Islet of Langerhans (tissue), 1 donor: ENCODE measurements around the gene SSMEM1.
"Not testable (repeated sequence)": the region's sequence is repeated elsewhere in the genome, so short reads cannot be mapped to it uniquely, and the experiment has no call there.

Source experiments
- FAIRE-seq: peaks from one replicate; lab custom pipeline; 2011; peaks lifted over from hg19 to GRCh38; lab: Jason Lieb, UNC

Gene SSMEM1

DNA sequence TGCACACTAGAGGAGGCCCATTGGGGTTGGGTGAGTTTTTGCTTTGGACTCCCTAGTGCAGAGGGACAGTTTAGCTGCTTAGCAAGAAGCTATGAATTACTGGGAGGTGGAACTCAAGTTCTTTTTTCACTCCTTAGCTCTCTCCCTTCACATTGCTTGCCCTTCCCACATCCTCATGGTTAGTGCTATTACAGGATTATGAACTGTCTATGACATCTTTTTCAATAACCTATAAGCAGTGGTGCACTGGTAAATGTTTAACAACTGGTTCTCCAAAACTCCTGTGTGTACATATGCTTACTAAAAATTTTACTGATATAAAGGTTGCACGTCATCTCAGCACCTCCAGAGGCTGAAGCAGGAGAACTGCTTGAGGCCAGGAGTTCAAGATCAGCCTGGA lies 6.2 kb downstream of the SSMEM1 start:
- FAIRE-seq = no peak

DNA sequence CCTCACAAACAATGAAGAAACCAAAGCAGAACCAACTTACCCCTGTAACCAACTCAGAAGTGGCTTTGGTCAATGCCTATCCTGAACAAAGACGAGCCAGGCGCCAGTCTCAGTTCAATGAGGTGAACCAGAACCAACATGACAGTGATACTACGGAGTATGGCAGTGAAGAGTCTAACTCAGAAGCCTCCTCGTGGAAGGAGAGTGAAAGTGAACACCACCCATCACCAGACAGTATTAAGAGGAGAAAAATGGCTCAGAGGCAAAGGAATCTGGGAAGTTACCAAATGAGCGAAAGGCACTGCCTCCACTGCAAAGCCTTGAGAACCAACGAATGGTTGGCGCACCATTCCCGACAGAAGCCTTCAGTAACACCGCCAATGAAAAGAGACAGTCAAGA lies 8.4 kb downstream of the SSMEM1 start:
- no peak for FAIRE-seq

DNA sequence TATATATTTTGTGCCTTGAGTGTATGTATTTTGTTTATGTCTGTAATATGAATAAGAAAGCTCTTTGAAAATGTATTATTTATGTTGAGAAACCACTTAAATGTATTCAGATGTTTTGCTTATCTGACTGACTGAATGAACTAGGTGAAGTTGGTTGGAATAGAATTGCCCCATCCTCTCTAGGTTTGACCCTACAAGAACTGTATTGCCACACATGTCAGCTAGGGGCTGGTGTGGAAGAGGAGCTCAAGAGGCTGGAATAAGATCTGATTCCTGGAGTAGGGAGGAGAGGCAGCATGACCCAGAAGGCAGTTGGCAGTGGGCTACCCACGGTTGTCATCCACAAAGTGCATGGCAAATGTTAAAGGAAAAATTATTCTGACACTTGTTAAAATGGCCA lies 9.1 kb downstream of the SSMEM1 start:
- no peak for FAIRE-seq

DNA sequence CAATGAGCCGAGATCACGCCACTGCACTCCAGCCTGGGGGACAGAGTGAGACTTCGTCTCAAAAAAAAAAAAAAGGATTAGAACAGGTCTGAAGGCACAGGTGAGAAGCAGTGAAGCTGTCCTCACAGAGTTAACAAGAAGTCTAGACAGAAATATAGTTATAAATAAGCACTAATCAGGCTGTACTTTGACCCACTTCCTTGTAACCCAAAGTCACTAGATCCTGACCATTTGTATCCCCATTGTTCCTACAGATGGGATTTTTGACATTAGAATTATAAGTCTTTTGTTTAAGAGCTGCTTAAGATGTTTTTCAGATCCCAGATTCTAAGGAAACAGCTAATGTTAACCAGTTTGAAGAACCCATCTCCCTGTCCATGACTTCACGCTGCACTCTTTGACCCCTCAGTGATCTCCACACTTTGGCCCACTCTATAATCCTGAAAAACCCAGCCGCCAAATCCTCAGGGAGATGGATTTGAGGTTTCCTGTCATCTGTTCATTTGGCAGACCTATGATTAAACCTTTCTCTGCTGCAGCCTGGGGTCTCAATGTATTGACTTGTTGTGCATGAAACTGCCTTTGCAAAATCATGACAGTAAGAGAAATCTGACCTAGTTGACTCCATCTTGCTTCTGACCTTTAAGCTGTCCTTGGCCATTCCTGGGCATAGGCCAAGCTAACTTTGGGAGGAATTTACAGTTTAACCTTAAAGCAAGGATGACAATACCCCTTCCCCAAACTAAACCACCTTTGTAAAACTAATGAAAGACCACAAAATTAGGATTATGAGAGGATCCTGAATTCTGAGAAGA lies 11.4 kb downstream of the SSMEM1 start:
- no peak for FAIRE-seq

DNA sequence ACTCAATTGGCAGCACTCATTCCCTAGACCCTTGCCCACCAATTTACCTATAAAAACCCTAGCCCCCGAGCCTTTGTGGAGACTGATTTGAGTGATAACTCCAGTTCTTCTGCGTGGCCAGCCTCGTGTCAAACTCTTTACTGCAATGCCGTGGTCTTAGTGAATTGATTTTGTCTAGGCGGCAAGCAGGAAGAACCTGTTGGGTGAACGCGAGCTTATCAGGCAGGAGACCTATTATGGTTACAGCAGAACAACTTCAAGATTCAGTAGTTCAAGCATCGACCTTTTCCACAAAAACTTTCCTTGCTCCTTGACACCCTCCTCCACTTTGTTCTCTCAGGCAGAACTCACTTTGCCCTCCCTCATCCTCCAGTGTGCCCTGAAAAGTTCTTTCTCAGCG lies 12.2 kb downstream of the SSMEM1 start:
- no peak for FAIRE-seq

DNA sequence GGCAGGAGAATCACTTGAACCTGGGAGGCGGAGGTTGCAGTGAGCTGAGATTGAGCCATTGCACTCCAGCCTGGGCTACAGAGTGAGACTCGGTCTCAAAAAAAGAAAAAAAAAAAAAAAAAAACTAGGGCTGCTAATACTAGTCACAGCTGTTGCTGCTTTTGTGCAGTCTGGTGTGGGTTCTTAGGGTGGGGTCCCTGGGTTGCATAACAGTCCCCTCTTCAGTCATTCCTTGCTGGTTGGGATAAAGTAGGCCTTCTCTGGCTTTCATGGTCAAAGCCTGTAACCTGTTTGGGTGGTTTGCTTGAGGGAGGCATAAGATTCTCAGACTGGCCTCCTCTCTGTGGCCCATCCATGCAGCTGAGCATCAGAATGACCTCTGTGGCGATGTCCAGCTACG lies 14.1 kb downstream of the SSMEM1 start:
- no peak for FAIRE-seq

DNA sequence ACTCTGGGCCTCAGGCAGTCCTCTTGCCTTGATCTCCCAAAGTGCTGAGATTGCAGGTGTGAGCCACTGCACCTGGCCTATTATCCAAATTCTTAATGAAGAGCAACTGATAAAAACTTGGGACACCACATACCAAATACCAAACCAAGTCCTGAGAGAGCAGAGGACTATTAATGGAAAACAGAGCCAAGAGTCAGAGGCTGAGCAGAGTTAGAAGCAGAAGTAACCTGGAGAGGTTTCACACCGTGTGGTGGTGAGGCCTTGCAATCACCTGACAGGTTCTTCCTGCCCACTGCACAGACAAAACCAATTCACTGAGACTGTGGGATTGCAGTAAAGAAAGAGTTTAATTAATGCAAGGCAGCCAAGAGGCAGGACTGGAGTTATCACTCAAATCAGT lies 16.0 kb downstream of the SSMEM1 start:
- FAIRE-seq = no peak

DNA sequence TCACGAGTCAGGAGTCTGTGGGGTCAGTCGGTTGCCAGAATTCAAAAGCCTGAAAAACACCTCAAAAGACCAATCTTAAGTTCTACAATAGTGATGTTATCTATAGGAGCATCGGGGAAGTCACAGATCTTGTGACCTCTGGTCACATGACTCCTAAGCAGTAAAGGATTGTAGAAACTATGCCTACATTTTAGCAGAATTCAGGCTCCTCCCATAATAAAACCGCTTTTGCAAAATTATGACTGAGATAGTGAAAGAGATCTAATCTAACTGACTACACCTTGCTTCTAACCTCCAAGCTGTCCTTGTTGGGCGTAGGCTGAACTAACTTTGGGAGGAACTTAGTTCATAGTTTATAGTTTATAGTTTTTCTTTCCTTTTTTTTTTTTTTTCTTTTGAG lies 16.6 kb downstream of the SSMEM1 start:
- no peak for FAIRE-seq

DNA sequence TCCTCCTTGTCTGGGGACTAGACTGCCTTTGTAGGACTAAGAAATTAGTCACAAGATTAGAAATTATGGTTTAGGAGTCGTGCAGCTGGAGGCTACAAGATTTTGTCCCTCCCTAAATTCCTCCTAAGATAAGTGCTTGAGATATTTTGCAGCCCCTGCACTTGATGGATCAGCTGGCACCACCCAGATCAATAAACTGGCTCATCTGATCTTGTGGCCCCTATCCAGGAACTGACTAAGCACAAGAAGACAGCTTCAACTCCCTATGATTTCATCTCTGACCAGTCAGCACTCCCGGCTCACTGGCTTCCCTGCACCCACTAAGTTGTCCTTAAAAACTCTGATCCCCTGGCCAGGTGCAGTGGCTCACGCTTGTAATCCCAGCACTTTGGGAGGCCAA lies 17.3 kb downstream of the SSMEM1 start:
- not testable (repeated sequence) for FAIRE-seq

DNA sequence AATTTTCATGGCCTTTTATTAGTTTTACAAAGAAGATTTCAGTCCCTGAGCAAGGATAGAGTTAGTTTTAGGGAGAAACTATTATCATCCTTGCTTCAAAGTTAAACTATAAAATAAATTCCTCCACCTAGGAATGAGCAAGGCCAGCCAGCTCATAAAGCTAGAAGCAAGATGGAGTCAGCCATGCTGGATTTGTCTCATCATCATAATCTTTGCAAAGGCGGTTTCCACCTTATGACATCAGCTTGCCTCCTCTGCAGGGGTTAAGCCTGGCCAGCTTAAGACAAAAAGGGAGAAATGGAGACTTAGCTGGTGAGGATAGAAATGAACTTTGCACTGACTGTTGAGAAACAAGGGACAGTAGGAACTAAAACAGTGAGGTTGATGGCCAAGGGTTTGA lies 18.7 kb downstream of the SSMEM1 start:
- FAIRE-seq = no peak

DNA sequence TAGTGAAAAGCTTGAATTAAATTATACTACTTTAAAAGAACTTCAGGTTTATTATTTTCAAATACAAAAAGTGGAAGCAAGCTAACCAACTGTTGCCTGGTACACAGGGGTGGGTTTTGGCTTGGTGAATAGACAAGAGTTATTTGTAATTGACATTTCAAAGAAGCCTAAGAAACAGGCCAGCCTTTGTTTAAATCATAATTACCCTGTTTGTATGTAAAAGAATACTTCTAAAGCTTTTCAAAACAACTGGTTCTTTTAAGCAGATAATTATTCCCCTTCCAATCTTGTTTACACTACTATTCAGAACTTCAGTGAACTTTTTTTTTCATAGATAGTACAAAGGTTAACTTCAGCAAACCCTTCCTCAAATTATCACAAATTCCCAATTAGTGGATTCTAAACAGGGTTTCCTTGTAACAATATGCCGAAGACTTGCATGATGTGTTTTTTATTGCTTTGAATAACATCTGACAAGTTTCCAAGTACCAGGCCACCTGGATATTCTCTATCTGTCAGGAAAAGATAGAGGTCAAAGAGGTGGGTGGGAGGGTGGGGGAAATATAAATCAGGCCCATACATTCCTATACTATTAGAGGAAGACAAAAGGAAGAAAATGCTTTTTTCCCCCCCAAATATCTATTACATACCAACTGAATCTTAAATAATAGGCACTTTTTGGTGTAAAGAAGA lies 20.4 kb downstream of the SSMEM1 start:
- no peak for FAIRE-seq

DNA sequence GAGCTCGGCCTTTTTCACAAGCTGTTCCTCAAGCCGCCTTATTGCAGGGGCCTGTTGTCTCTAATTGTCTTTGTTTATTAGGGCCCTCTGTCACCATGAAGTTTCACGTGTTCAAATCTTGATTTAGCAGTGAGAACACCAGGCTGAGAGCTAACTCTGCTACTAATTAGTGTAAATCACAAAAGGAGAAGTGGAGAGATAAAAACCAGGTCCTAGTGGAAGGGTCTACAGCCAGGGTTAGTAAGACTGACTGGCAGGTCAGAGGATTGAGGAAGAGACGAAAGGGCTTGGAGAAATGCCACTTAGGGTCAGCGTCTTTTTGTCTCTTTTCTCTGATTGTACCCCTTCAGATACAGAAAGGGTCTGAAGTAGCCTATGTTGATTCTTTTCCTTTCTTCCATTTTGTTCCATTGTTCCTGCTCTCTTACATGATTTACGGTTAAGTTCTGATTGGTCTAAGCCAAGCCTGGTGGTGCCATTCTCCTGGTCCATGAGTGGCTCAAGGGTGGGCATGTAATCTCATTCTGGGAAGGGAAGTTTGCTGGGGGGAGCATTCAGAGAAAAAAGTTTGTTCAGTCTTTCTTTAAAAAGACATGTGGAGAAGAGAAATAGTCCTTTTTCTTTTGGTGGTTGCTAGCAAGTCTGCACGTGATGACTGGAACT lies 21.3 kb downstream of the SSMEM1 start:
- no peak for FAIRE-seq

DNA sequence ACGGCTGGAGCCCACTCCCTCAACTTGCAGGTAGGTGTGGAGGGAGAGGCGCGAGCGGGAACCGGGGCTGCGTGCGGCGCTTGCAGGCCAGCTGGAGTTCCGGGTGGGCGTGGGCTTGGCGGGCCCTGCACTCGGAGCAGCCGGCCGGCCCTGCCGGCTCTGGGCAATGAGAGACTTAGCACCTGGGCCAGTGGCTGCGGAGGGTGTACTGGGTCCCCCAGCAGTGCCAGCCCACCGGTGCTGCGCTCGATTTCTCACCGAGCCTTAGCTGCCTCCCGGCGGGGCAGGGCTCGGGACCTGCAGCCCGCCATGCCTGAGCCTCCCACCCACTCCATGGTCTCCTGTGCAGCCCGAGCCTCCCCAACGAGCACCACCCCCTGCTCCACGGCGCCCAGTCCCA lies 22.3 kb downstream of the SSMEM1 start:
- FAIRE-seq = not testable (repeated sequence)

DNA sequence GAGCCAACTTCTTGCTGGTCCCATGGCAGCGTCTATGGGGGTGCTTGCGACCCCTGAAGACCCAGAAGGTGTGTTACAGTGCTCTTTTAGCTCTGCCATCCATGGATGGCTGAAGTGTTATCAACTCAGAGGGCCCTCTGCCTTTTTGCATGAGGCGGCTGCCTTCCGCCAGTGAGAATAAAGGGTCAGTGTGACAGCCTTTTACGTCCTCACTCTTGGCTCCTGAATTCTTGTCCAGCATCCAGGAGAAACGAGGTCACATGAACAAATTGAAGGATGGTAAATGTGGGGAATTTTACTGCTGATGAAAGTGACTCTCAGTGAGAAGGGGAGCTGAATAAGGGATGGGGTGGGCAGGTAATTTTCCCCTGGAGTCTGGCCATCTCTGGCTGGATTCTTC lies 24.1 kb downstream of the SSMEM1 start:
- FAIRE-seq = no peak

DNA sequence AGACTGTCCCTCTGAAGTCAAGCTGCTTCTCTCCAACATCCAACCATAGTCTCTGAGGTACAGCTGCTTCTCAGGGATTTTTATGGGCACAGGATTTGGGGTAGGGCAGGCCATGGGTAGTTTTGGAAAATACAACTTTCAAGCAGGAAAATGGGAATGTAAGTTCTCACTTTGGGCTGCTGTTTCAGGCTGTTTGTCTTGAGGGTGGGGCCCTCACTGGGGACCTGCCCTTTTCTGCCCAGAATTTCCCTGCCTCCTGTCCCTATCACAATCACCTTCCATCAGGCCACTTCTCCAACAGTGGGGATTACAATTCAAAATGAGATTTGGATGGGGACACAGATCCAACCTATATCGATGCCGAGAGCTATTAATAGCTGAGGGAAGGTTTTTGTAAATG lies 24.5 kb downstream of the SSMEM1 start:
- no peak for FAIRE-seq

DNA sequence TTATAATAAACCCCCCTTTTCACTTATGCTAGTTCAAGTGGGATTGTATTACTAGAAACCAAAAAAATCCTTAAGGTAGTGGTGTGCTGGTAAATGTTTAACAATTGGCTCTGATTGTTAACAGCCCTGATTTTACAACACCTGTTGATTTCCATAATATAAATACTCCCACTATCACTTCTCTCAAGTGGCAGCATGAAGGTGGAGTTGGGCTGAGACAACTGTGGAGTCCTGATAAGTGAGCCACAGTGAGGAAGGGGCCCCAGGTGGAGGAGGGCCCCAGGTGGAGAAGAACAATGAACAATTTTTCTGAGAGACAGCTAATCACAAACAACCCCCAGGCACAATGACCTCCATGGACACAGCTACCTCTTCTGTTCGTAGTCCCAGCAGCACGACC lies 26.4 kb downstream of the SSMEM1 start:
- FAIRE-seq = no peak

DNA sequence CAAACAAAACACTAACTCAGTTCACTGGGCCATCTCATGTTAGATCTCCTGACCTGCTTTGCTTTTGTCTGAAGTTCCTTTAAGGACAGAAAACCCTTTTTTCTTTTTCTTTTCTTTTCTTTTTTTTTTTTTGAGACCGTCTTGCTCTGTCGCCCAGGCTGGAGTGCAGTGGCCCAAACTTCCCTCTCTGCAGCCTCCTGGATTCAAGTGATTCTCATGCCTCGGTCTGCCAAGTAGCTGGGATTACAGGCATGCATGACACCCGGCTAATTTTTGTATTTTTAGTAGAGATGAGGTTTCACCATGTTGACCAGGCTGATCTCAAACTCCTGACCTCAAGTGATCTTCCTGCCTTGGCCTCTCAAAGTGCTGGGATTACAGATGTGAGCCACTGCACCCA lies 28.7 kb downstream of the SSMEM1 start:
- FAIRE-seq = not testable (repeated sequence)

DNA sequence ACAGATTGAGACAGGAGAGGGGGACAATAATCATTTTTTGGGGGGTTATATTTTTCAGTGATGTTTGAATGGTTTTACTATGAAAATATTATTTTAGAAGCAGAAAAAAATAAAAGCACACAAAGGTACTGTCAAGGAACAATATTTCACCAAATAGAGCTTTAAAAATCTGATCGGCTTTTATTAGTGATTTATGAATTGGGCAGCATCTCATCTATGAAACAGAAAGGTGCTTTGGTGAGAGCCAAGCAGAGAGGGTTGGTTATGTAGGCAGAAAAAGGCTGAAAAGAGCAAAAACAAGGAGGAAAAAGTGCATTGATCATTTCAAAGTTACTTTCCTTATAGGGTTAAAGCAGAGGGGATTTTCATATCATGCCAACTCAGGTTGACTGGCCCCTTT lies 32.6 kb downstream of the SSMEM1 start:
- no peak for FAIRE-seq

DNA sequence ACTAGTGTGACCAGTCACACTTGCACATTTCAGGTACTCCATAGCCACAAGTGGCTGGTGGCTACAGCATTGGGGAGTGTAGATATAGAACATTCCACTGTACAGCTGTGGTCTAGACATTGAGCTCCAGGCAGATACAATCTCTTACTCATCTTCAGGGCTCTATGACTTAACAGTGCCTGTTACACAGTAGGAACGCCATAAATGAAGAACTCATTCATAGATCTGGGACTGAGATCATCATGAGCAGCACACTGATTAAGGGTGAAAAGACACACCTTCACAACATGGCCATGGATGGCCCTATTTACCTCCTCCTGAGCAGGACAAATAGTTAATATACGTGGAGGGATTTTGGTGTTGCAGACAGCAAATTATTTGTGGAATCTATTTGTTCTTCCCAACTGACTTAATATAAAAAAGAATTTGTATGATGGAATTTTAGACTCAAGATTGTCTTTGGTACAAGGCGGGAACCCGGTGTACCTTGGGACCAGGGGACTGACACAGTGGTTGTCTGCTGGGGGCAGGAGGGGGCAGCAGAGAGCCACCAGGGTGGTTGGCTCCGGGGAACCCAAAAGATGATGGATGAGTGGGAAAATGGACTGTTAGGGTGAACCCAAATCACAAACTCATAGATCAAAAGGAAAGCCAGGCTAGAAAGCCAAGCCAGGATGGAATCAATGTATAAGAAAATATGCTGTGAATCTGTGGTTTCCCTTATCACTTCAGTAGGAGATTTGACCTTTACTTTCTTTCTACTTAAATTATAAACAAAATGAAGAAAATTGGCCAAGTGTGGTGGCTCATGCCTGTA lies 34.7 kb downstream of the SSMEM1 start:
- FAIRE-seq = no peak

DNA sequence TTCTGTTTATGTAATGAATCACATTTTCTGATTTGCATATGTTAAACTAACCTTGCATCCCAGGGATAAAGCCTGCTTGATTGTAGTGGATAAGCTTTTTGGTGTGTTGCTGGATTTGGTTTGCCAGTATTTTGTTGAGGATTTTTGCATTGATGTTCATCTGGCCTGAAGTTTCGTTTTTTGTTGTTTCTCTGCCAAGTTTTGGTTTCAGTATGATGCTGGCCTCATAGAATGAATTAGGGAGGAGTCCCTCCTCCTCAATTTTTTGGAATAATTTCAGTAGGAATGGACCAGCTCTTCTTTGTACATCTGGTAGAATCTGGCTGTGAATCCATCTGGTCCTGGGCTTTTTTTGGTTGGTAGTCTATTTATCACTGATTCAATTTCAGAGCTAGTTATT lies 35.8 kb downstream of the SSMEM1 start:
- not testable (repeated sequence) for FAIRE-seq

DNA sequence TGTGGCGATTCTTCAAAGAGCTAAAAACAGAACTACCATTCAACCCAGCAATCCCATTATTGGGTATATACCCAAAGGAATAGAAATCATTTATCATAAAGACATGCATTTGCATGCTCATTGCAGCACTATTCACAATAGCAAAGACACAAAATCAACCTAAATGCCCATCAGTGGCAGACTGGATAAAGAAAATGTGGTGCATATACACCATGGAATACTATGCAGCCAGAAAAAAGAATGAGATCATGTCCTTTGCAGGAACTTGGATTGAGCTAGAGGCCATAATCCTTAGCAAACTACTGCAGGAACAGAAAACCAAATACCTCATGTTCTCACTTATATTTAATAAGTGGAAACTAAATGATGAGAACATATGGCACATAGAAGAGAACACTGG lies 38.8 kb downstream of the SSMEM1 start:
- FAIRE-seq = not testable (repeated sequence)

DNA sequence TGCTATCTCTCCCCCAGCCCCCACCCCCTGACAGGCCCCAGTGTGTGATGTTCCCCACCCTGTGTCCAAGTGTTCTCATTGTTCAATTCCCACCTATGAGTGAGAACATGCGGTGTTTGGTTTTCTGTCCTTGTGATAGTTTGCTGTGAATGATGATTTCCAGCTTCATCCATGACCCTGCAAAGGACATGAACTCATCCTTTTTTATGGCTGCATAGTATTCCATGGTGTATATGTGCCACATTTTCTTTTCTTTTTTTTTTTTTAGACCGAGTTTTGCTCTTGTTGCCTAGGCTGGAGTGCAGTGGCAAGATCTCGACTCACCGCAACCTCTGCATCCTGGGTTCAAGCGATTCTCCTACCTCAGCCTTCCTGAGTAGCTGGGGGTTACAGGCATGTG lies 41.2 kb downstream of the SSMEM1 start:
- FAIRE-seq = not testable (repeated sequence)

DNA sequence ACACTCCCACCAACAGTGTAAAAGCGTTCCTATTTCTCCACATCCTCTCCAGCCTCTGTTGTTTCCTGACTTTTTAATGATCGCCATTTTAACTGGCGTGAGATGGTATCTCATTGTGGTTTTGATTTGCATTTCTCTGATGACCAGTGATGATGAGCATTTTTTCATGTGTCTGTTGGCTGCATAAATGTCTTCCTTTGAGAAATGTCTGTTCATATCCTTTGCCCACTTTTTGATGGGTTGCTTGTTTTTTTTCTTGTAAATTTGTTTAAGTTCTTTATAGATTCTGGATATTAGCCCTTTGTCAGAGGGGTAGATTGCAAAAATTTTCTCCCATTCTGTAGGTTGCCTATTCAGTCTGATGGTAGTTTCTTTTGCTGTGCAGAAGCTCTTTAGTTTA lies 42.0 kb downstream of the SSMEM1 start:
- FAIRE-seq = not testable (repeated sequence)
